MG63 (cell line): ENCODE results near the gene MYZAP. TPM values are rescaled to one million over a fixed set of nuclear protein-coding genes. Genes with fewer than 3 reads are reported as not detected.
A peak's percentile ranks its signal among the peaks of the same experiment; 100 is the strongest.

Experiments used
- DNase-seq: peaks from one replicate; pipeline ENCODE4 v3.0.0-alpha.2; 2020
- H3K27me3 ChIP-seq: fragments of 250-450 bp; sonication (Bioruptor Pico); 2 replicates; pipeline ENCODE4 v1.5.1; 2020; ENCODE audit warnings: mild to moderate bottlenecking, moderate library complexity
- H3K36me3 ChIP-seq: fragments of 250-450 bp; sonication (Bioruptor Pico); 2 replicates; pipeline ENCODE4 v1.5.1; 2020; ENCODE audit warnings: mild to moderate bottlenecking, moderate library complexity
- H3K4me3 ChIP-seq: fragments of 250-450 bp; sonication (Bioruptor Pico); 2 replicates; pipeline ENCODE4 v1.5.1; 2020; ENCODE audit warnings: mild to moderate bottlenecking, moderate library complexity
- H3K9me3 ChIP-seq: fragments of 250-450 bp; sonication (Bioruptor Pico); 2 replicates; pipeline ENCODE4 v1.5.1; 2020; ENCODE audit warnings: mild to moderate bottlenecking, moderate library complexity
- total RNA-seq: library from RNA; depleted of rRNA; stranded (reverse); fragments of >200 nt; shearing (Covaris generic); gene quantifications from 2 replicates; pipeline ENCODE4 v1.2.3, GENCODE V29; 2014; ENCODE audit warnings: low replicate concordance; rRNA removed

The MYZAP gene
- total RNA-seq = 0.69 TPM in 1 of 2 replicates, not detected in the other

GRCh38 chr15:57591822-57592367 lies at the start of gene MYZAP:
Gene MYZAP, plus strand, starts transcription at chr15:57591904. Its CDS starts 131 bp downstream, at chr15:57592035.
- H3K4me3 ChIP-seq = peak within 1 kb of the TSS; percentile 35

GRCh38 chr15:57542505-57542817 lies 49.2 kb upstream of the MYZAP start:
- no peak for DNase-seq
- H3K36me3 ChIP-seq = no peaks in the 10 kb centered on the region
- H3K9me3 ChIP-seq = no peaks in the 10 kb centered on the region
- H3K27me3 ChIP-seq = no peaks in the 10 kb centered on the region
- H3K4me3 ChIP-seq = no peak overlapping the region

More at GRCh38 chr15:57591822-57592367, at the start of gene MYZAP:
- peak; percentile 58 for DNase-seq
- Histone ChIP-seq H3K27me3 (peaks cover 8% of the 10 kb centered on the region), H3K36me3 (no peaks in the 10 kb centered on the region), H3K9me3 (no peaks in the 10 kb centered on the region; the same call in 1 of the 2 replicates)

- no peak for DNase-seq
- H3K4me3 ChIP-seq = no peak overlapping the region
- no peaks in the 10 kb centered on the region for H3K27me3 ChIP-seq
- no peaks in the 10 kb centered on the region for H3K9me3 ChIP-seq
- no peaks in the 10 kb centered on the region for H3K36me3 ChIP-seq
Measured at GRCh38 chr15:57544848-57545480, 46.7 kb upstream of the MYZAP start.

GRCh38 chr15:57545995-57546394 lies 45.7 kb upstream of the MYZAP start:
- Histone ChIP-seq H3K27me3 (no peaks in the 10 kb centered on the region), H3K9me3 (no peaks in the 10 kb centered on the region), H3K4me3 (no peak overlapping the region), H3K36me3 (no peaks in the 10 kb centered on the region)
- no peak for DNase-seq

GRCh38 chr15:57547243-57547755 lies 44.4 kb upstream of the MYZAP start:
- no peaks in the 10 kb centered on the region for H3K36me3 ChIP-seq
- no peaks in the 10 kb centered on the region for H3K27me3 ChIP-seq
- no peak overlapping the region for H3K4me3 ChIP-seq
- no peak for DNase-seq
- H3K9me3 ChIP-seq = no peaks in the 10 kb centered on the region

GRCh38 chr15:57548351-57548750 lies 43.4 kb upstream of the MYZAP start:
- DNase-seq = no peak
- Histone ChIP-seq H3K4me3 (no peak overlapping the region), H3K27me3 (no peaks in the 10 kb centered on the region), H3K36me3 (no peaks in the 10 kb centered on the region), H3K9me3 (no peaks in the 10 kb centered on the region)

GRCh38 chr15:57548835-57549234 lies 42.9 kb upstream of the MYZAP start:
- Histone ChIP-seq H3K27me3 (no peaks in the 10 kb centered on the region), H3K36me3 (no peaks in the 10 kb centered on the region), H3K4me3 (no peak overlapping the region), H3K9me3 (no peaks in the 10 kb centered on the region)
- peak; percentile 19 for DNase-seq

- no peak overlapping the region for H3K4me3 ChIP-seq
- H3K27me3 ChIP-seq = no peaks in the 10 kb centered on the region
- no peaks in the 10 kb centered on the region for H3K9me3 ChIP-seq
- no peaks in the 10 kb centered on the region for H3K36me3 ChIP-seq
- no peak for DNase-seq
Measured at GRCh38 chr15:57549935-57550334, 41.8 kb upstream of the MYZAP start.

- H3K4me3 ChIP-seq = no peak overlapping the region
- no peaks in the 10 kb centered on the region for H3K27me3 ChIP-seq
- no peaks in the 10 kb centered on the region for H3K36me3 ChIP-seq
- no peak for DNase-seq
- no peaks in the 10 kb centered on the region for H3K9me3 ChIP-seq
Measured at GRCh38 chr15:57550640-57551039, 41.1 kb upstream of the MYZAP start.

GRCh38 chr15:57551715-57552677 lies 39.7 kb upstream of the MYZAP start:
- Histone ChIP-seq H3K27me3 (no peaks in the 10 kb centered on the region), H3K36me3 (no peaks in the 10 kb centered on the region), H3K9me3 (no peaks in the 10 kb centered on the region), H3K4me3 (no peak overlapping the region)
- peak; percentile 84 for DNase-seq

GRCh38 chr15:57552678-57553334 lies 38.9 kb upstream of the MYZAP start:
- H3K9me3 ChIP-seq = no peaks in the 10 kb centered on the region
- no peaks in the 10 kb centered on the region; the same call in 1 of the 2 replicates for H3K27me3 ChIP-seq
- DNase-seq = no peak
- H3K36me3 ChIP-seq = no peaks in the 10 kb centered on the region
- no peak overlapping the region for H3K4me3 ChIP-seq

- Histone ChIP-seq H3K9me3 (no peaks in the 10 kb centered on the region), H3K27me3 (no peaks in the 10 kb centered on the region; the same call in 1 of the 2 replicates), H3K36me3 (no peaks in the 10 kb centered on the region), H3K4me3 (no peak overlapping the region)
- no peak for DNase-seq
Measured at GRCh38 chr15:57553526-57553925, 38.2 kb upstream of the MYZAP start.

GRCh38 chr15:57554063-57554811 lies 37.5 kb upstream of the MYZAP start:
- H3K27me3 ChIP-seq = no peaks in the 10 kb centered on the region; the same call in 1 of the 2 replicates
- no peaks in the 10 kb centered on the region for H3K9me3 ChIP-seq
- no peaks in the 10 kb centered on the region for H3K36me3 ChIP-seq
- DNase-seq = peak; percentile 95
- no peak overlapping the region for H3K4me3 ChIP-seq

GRCh38 chr15:57554812-57555179 lies 36.9 kb upstream of the MYZAP start:
- Histone ChIP-seq H3K36me3 (no peaks in the 10 kb centered on the region), H3K9me3 (no peaks in the 10 kb centered on the region), H3K4me3 (no peak overlapping the region), H3K27me3 (no peaks in the 10 kb centered on the region; the same call in 1 of the 2 replicates)
- DNase-seq = no peak

- no peaks in the 10 kb centered on the region for H3K9me3 ChIP-seq
- peak; percentile 73 for DNase-seq
- no peaks in the 10 kb centered on the region; the same call in 1 of the 2 replicates for H3K27me3 ChIP-seq
- no peaks in the 10 kb centered on the region for H3K36me3 ChIP-seq
- no peak overlapping the region for H3K4me3 ChIP-seq
Measured at GRCh38 chr15:57555270-57555669, 36.4 kb upstream of the MYZAP start.

GRCh38 chr15:57556040-57556439 lies 35.7 kb upstream of the MYZAP start:
- DNase-seq = no peak
- no peaks in the 10 kb centered on the region; the same call in 1 of the 2 replicates for H3K27me3 ChIP-seq
- H3K36me3 ChIP-seq = no peaks in the 10 kb centered on the region
- no peaks in the 10 kb centered on the region for H3K9me3 ChIP-seq
- H3K4me3 ChIP-seq = no peak overlapping the region
